GDM1 (cell line): Measurements from ENCODE around the gene SLC43A3.
"Not testable (repeated sequence)": the region's sequence is repeated elsewhere in the genome, so short reads cannot be mapped to it uniquely, and the experiment has no call there.

Source experiments
- DNase-seq: peaks from one replicate; lab custom pipeline; 2025; lab: John Stamatoyannopoulos, UW

SLC43A3 gene

DNA sequence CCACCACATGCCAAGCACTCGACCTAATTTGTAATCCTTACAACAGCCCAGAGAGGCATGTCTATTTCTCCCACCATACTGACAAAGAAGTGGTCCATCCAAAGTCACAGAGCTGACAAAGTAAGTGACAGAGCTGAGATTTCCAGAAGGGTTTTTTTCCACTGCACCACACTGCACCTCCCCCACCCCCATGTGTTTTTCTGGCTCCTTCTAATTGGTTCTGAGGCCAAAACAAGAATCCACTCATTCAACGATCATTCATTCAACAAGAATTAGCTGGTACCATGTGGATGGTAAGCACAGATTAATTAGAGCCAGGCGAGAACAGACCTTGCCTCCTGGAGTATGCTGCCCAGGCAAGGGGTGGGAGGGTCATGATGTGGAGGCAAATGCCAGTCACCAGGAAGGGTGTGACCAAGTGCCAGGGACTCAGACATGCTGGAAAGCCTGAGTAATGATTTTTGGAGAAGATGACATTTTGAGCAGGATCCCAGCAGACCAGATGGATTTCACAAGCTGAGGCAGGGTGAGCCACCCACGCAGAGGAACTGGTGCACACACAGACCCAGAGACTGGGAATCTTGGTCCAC is 21.6 kb downstream of the SLC43A3 start:
- no peak for DNase-seq

DNA sequence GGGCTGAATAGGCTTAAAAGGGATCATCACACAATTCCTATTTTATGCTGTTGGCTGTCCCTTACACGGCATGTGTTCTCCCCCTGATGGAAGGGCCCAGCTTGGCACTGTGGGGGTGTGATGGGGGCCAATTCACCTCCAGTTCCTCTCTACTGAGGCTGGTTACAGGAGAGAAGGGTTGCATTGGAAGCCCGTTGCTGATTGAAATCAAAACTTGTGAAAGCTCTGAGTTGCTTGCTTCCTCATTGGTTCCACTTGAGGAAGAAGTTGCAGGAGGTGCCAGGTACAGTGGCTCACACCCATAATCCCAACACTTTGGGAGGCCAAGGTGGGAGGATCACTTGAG is 23.1 kb downstream of the SLC43A3 start:
- DNase-seq = no peak

DNA sequence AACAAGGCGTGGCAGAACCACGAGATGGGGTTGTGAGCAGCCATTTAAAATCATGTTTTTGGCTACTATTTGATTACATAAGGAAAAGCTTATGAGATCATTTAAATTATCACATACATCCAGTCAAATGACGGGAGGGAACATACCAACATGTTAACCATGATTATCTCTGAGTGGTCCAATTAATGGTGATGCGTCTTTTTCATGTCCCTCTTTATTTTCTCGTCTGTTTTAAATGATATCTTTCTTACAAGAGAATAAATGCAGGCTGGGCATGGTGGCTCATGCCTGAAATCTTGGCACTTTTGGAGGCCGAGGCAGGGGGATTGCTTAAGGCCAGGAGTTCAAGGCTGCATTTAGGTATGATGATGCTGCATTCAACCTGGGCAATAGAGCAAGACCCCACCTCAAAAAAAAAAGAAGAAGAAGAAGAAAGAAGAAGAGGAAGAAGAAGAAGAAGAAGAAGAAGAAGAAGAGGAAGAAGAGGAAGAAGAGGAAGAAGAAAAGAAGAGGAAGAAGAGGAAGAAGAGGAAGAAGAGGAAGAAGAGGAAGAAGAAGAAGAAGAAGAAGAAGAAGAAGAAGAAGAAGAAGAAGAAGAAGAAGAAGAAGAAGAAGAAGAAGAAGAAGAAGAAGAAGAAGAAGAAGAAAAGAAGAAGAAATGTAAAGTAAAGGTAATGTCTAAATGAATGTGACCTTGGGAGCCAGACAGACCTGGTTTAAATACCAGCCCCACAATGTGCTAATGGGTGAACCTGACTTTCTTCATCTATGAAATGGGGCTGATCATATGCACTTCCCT is 23.7 kb downstream of the SLC43A3 start:
- not testable (repeated sequence) for DNase-seq

DNA sequence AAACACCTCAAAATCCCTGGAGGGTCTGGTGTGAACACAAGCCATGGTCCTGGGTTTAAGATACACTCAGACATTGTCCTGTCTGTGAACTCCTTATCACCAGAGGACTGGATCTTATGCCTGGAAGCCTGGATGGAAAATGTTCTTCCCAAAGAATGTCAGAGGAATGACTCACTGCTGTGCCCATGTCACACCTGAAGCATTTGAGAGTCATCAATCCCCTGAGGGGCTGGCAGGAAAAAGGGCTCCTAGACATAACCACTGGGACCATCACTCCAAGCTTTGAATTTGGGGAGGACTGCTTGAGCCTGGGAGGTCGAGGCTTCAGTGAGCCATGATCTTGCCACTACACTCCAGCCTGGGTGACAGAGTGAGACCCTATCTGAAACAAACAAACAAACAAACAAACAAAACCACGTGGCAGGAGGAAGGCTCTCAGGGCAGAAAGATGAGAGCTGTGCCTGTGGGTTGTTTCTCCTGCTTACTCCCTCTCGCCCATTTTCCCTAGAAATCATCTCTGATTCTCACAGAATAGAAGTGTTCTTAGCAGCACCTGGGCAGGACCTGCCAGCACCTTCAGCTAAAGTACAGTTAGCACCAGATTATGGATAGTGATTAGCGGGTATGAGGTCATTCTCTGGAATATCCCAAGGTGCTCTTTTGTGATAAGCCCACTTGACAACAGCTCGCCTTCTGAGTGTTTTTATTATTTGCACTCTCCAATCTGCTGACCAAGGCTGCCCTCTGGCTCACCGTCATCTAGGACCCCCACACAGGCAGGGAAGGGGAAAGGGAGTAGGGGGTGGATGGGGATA is 24.5 kb downstream of the SLC43A3 start:
- no peak for DNase-seq

DNA sequence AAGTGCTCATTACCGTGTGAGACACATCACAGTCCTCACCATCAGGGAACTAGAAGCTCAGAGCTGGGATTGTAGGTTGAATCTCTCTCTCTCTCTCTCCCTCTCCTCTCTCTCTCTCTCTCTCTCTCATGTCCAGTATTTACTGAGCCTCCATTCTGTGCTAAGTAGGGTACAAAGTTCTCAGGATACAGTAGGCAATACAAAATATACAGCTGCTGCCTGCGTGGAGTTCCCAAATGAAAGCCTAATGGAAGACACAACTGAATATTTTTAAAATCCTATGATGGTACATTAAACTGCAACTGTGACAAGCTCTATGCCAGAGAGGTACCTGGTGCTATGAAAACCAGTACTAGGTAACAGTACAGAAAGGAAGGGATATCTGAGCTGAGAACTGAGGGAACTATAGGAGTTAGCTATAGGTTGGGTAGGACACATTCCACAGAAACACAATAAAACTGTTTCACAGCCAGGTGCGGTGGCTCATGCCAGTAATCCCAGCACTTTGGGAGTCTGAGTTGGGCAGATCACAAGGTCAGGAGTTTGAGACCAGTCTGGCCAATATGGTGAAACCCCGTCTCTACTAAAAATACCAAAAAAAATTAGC is 26.8 kb downstream of the SLC43A3 start:
- no peak for DNase-seq

DNA sequence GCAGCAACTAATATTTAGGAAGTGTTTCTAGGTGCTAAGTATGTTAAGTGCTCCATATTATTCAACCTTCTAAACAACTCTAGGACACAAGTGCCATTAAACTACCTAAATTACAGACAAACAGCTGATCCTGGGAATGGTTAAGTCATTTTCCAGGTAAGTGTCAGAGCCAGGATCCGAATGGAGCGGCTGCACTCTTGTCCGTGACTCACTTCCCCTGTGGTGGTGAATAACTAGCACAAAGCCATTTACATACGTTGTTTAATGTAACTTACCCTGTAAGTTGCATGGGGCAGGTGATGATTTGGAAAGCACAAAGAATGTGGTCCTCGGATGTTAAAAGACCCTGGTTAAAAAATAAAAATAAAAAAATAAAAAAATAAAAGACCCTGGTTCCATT is 27.7 kb downstream of the SLC43A3 start:
- DNase-seq = no peak

DNA sequence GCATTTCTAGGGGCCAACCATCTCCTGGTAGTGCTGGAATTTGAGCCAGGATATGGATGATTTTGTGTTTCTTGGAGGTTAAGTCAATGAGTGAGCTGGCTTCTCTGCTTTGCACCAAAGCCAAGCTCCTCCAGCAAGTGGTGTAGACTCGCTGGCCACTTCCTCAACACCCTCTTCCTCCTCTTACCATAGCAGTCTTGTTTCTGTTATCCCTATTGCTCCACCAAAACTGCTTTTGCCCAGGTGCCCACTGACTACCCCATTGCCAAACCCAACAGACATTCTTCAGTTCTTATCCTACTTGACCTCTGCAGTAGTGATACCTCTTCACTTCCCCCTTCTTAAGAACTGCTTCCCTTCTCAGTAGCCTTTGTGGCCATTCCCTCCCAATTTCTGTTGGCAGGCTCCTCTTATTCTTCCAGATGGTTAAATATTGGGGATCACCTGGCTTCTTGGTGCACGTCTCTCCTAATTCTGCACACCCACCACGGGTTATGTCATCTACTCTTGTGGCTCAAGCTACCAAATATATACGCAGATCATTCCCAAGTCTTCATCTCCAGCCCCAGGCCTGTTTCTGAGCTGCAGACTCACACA is 29.4 kb downstream of the SLC43A3 start:
- no peak for DNase-seq

DNA sequence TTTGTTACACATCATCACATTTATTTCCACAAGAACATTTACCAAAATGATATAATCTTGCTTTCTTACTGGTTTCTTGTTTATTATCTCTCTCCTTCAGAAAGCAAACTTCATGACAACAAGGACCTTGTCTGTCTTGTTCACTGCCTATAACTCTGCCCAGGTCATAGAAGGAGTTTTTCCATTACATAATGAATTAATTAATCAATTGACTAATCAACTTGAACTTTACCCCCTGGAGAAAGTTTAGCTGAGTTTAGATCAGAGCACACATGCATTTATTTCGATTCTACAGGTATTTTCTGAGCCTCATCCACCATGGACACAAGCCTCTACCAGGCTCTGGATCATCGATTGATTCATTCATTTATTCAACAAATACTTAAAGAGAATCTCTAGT is 30.2 kb downstream of the SLC43A3 start:
- no peak for DNase-seq

DNA sequence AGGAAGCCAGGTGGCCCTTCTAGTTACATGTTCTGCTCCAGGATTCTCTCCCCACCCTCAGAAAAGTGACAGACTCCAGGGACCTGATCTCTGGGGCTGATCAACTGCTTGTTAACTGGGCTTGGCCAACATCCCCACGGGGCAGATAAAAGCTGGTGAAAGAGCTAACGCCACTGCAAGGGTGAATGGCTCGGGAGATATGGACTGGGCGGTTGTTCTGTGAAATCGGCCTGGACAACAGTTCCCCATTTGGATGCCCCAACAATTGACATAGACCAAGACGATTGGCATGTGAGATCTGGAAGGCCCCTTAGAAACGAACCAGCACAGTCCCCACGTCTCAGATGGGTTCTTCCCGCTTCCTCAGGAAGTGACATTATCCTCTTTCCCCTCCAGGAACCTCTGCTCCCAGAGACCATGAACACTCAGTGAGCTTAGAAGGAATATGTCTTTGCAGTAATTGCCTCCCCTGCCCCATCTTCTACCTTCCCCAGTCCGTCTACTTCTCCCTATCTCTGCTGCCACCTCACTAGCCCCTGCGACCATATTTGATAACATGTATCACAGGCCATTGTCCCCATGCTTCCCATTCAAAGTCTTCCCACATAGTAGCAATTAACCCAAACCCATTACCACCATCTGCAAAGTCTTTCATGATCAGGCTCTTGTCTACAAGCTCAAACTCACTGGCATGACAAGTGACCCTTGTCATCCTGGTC is 30.9 kb downstream of the SLC43A3 start:
- DNase-seq = no peak

DNA sequence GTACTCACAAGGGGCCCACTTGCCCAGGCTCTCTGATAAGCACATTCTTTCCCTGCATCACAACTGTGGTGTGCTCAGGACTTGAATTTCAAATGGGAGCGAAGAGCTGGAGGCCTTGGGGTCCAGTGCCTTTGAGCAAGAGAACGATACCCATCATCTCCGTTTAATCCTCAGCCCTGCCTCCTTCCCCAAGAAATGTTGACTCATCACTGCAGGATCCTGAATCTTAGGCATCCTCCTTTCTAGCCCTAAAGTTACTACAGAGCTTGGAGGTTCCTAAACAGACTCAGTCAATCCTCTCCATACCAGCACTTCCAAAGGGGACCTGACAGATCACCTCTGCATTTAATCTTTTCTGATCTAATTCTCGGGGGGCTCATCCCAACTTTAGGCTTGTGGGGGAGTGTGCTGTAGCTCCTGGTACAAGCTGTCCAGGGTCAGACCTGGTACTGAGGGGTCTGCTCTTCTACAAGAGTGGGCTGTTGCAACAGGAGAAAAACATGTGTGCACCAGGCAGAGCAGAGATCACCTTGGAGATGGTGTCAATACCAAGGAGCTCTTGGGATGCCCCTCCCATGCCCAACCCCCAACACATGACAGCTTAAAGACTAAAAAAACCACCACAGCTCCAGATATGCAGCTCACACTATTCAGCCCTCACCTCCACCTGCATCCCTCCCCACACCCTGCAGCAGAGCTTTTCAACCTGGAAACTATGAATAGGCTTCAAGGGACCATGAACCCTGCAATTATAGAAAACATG is 32.5 kb downstream of the SLC43A3 start:
- DNase-seq = no peak

DNA sequence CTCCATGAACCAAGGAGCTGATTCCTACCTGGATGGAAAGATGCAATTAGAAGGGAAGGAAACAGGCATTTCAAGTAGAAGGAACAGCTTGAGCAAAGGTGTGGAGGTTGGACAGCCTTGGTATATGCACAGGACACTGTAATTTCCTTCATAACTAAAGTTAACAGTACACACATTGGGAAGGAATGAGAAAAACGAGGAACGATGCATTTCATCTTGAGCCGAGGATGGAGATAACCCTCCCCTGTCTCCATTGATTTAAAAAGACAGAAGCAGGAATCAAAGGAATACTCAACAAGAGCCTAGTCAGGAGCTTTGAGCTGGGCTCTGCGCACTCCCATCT is 34.2 kb downstream of the SLC43A3 start:
- DNase-seq = no peak

DNA sequence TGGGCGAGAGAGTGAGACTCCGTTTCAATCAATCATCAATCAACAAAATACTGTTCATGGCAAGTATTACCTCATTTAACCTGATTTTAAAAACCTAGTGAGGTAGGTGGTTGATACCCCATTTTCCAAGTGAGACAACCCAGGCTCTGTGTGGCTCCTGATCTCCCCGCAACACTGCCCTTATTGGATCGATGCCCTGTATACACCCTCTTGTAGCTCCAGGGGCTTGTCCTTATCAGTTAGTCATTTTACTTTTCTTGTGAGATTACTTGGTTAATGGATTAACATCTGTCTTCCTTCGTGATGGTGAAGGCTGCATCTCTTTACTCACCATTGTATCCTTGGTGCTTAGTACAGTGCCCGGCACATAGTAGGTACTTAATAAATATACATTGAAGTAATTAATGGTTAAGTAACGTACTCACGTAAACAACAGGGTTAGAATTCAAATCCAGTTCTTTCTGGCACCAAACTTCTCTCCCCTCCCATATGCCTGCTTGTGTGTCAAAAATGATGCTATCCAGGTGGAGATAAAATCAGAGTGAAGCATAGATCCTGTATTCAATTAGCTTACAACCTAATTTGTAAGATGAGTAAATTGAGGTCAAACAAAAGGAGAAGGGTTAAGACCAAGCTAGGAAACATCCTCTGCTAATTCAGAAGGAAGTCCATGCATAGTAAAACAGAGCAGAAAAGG is 34.7 kb downstream of the SLC43A3 start:
- no peak for DNase-seq

DNA sequence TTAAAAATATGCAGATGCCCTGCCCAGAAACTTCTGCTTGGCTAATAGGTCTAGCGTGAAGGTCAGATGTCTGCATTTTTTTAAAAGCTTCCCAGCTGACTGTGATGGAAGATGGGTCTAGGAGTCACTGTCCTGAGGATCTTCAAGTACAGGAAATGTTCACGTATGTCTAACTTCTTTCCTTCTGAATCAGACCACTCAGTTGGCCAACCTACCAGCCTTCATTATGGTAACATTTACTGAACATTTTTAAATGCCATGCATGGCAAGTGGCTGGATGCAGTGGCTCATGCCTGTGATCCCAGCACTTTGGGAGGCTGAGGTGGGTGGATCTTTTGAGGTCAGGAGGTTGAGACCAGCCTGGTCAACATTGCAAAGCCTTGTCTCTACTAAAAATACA is 35.4 kb downstream of the SLC43A3 start:
- no peak for DNase-seq

DNA sequence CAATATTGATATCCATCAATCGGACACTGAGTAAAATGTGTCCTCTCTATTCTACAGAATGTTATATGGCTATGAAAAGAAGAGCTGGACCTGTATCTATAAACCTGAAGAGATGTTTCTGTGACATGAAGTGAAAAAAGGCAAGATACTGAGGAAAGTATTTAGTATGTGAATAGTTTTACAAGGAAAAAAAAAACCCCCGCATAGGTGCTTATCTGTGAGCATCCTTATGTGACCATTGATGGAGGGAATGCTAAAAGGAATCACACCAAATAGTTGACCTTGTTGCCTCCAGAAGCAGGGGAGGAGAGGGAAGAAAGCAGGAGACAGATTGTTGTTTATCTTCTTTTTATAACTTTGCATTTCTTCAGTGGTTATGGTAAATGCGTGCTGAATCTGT is 35.8 kb downstream of the SLC43A3 start:
- no peak for DNase-seq

DNA sequence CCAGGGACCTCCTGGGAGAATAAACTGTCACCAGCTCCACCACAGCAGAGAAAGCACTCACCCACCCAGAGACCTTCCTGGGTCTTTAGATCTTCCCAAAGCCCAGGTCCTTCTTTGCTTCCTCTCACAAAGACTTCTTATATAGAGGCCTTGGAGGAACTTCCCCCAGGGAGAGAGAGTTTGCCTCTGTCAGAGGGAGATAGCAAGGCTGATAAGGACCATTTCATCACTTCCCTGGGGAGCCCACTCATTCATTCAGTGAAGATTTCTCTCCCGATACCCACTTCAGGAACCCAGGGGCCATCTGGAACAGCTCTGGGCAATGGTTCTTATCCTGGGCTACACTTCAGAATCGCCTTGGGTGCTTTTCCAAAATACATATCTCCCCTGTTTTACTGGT is 36.4 kb downstream of the SLC43A3 start, which contains the start of gene PRG2:
Gene PRG2, minus strand, starts transcription at position 116 of the 400 bp plus-strand sequence. CDS start 706 bp downstream, outside the sequence.
- no peak for DNase-seq

DNA sequence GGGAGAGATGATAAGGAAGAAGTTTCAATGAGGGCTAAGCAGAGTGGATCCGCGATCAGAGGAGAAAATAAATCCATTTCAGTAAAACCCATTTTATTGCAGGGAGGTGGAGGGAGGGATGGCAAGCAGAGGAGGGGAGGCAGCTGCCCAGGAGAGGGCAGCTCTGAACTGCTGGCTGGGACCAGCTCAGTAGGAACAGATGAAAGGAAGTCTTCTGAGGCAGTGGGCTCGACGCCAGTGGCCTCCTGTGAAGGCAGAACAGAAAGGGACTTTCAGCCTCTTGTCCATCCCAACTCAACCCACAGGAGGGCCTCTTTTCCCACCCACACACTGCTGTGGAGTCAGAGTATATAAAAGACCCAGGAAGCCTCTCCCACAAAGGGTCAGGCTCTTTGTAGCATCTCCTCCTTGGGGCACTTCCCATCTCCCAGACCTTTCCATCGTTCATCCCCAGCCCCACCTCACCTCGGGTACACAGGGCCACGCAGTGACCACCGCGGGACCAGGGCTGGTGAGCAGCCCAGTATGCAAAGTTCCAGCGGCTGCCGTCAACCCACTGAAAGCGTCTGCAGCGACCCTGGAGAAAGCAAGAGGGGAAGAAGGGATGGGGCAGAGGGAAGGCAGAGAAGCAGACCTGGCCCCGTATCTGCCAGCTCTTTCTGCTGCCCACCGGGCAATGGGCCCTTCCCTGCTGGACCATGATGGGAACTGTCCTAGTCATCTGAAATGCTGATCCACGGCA is 39.5 kb downstream of the SLC43A3 start:
- DNase-seq = no peak

DNA sequence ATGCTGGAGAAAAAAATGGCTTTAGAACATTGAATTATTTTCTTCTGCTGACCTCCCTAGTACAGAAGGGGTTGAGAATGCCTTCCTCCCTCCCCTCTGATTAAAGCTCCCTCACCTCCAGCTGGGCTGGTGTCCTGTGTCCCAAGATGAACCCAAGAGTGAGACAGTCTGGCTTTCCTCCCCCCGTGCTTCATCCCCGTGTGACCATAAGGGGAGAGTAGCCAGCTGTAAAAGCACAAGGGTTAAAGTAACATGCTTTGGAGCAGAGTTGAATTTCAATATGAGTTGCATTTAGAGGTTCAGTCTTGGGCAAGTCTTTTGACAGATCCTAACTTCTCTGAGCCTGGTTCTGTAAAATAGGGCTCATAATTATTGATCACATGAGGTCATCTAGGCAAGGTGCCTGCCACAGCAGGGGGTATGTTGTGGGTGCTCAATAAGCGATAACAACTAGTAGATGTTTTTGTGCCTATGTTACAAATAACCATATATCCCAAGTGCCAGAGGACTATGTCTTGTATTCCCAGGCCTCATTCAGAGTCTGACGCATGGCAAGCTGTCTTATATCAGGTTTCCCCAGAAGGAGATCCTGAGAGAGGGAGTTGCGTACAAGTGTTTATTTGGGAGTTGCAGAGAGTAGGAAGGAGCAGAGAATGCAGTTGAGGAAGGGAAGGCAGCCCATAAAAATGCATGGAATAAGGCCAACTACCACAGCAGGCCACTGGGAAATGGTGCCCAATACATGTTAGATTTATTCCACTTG is 40.6 kb downstream of the SLC43A3 start:
- DNase-seq = no peak

DNA sequence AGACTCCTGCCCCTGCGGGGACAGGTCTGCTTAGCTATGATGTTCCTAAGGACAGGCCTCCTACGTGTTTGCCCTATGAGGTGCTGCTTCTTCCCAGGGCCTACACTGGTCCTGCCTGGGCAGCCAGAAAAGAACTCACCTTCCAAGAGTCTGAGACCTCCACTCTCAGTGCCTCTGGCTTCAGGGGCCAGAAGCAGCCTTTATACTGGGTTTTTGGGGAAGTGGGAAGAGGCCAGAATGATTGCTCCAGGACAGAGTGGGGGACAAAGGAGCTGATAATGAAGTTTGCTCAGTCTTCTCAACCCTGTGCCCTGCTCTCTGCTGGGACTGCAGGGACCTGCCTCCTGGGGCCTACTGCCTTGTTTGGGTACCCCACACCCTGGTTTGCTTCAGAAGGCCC is 45.9 kb downstream of the SLC43A3 start, which contains the start of gene PRG3:
Gene PRG3, minus strand, starts transcription at position 176 of the 400 bp plus-strand sequence. CDS start 442 bp downstream, outside the sequence.
- DNase-seq = no peak

DNA sequence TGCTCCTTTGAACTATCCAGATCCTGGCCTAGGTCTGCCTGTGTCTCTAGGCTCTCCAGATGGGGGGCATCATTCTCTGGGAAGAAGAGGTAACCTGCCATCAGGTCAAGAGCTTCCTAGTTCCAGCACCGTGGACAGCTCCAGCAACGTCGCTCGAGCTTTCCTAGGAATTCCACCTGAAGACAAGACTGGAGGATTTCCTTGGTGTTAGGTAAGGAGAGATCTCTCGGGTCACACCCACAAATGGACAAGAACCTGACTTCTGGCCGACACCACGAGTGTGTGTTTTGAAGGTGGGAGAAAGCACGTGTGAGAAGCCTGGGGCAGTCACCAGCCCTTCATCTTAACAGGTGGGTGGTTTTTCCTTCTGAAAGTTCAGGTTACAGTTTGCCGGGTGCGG is 47.2 kb downstream of the SLC43A3 start:
- DNase-seq = no peak
